ENCODE data around the gene RUNX1. TPM values are rescaled to one million over a fixed set of nuclear protein-coding genes. Genes with fewer than 3 reads are reported as not detected.
A peak's percentile ranks its signal among the peaks of the same experiment; 100 is the strongest.

The RUNX1 gene
- total and polyA plus RNA-seq, 2 of the 13 experiments (the other 11 are each of a cell fraction or from before 2014, with no cell fraction given), result 5.4 to 6.4 TPM

- TF ChIP-seq NCOA5 (CRISPR knock-in tag; IDR thresholded peaks at IDR 0.05) (no peak), ARID5B (CRISPR knock-in tag; IDR thresholded peaks at IDR 0.05) (peak; percentile 22; the same call in 1 of the 2 replicates), SOX6 (IDR thresholded peaks at IDR 0.05) (no peak), SOX6 (CRISPR knock-in tag; IDR thresholded peaks at IDR 0.05) (no peak), AGO2 (optimal IDR thresholded peaks at IDR 0.05; ENCODE audit: low read depth, low read length) (peak; percentile 34), AKNA (CRISPR knock-in tag; IDR thresholded peaks at IDR 0.05; ENCODE audit: borderline replicate concordance) (0 out of 2 replicates have a peak, but pooled peaks have one; percentile 33), POLR2AphosphoS5 (IDR thresholded peaks at IDR 0.05; ENCODE audit: low read depth, low read length) (peak; percentile 85), ZNF224 (CRISPR knock-in tag; IDR thresholded peaks at IDR 0.05) (no peak), KLF12 (CRISPR knock-in tag; IDR thresholded peaks at IDR 0.05; ENCODE audit: borderline replicate concordance) (peak; percentile 68; the same call in 1 of the 2 replicates), SIN3A (IDR thresholded peaks at IDR 0.05; ENCODE audit: borderline replicate concordance, low read depth, low read length) (peak; percentile 93; the same call in 1 of the 2 replicates), PHF21A (CRISPR knock-in tag; IDR thresholded peaks at IDR 0.05) (peak; percentile 88), ATF4 (CRISPR knock-in tag; IDR thresholded peaks at IDR 0.05) (peak in 1 of 2 experiments; percentile 20; a peak in 1 of 4 replicates), FOSL2 (CRISPR knock-in tag; IDR thresholded peaks at IDR 0.05) (0 out of 2 replicates have a peak, but pooled peaks have one; percentile 5), REST (IDR thresholded peaks at IDR 0.05; ENCODE audit: borderline replicate concordance in 1 of 2, low read depth in 1 of 2, low read length in 2 of 2) (peak in 1 of 2 experiments; percentile 71; a peak in 1 of 4 replicates), MED1 (CRISPR knock-in tag; IDR thresholded peaks at IDR 0.05) (peak; percentile 65; the same call in 1 of the 2 replicates)
These were observed 160.4 kb downstream of the RUNX1 start (continued) for GRCh38 chr21:34888569-34889319.

Measured in HepG2 (cell line).